Osteoblast (primary cell): ENCODE results near the gene ASIP. TPM values are rescaled to one million over a fixed set of nuclear protein-coding genes. Genes with fewer than 3 reads are reported as not detected.
"Not testable (repeated sequence)": the region's sequence is repeated elsewhere in the genome, so short reads cannot be mapped to it uniquely, and the experiment has no call there.

Source experiments
- DNase-seq: peaks from one replicate; pipeline ENCODE4 v3.0.0; 2011; ENCODE audit warnings: low spot score, mixed read lengths; ENCODE audit not compliant: insufficient read length; ENCODE audit errors: missing footprints
- H2AFZ ChIP-seq: 2 replicates; pipeline ENCODE4 v1.6.0; 2011; ENCODE audit warnings: mild to moderate bottlenecking, low read length
- H3K27ac ChIP-seq: 2 replicates; pipeline ENCODE4 v1.5.1; 2011; ENCODE audit warnings: mild to moderate bottlenecking, low read depth, low read length, moderate library complexity
- H3K27me3 ChIP-seq: 2 replicates; pipeline ENCODE4 v1.6.0; 2012; ENCODE audit warnings: mild to moderate bottlenecking, control low read depth, inconsistent platforms, low read length, moderate library complexity; ENCODE audit not compliant: insufficient read depth
- H3K36me3 ChIP-seq: 2 replicates; pipeline ENCODE4 v1.5.1; 2011; ENCODE audit warnings: mild to moderate bottlenecking, low read length, control low read depth, moderate library complexity; ENCODE audit not compliant: insufficient read depth
- H3K4me1 ChIP-seq: 2 replicates; pipeline ENCODE4 v1.5.1; 2011; ENCODE audit warnings: mild to moderate bottlenecking, low read length, control low read depth, moderate library complexity; ENCODE audit not compliant: insufficient read depth
- H3K4me2 ChIP-seq: 2 replicates; pipeline ENCODE4 v1.6.0; 2011; ENCODE audit warnings: mild to moderate bottlenecking, low read length; ENCODE audit not compliant: insufficient read depth
- H3K4me3 ChIP-seq: fragments of 200-600 bp; sonication (generic); 3 replicates; pipeline ENCODE4 v1.5.1; 2012; ENCODE audit warnings: mild to moderate bottlenecking, low read length, inconsistent platforms; ENCODE audit not compliant: insufficient read depth
- H3K79me2 ChIP-seq: 2 replicates; pipeline ENCODE4 v1.6.0; 2012; ENCODE audit warnings: mild to moderate bottlenecking, low read length, control low read depth, inconsistent platforms; ENCODE audit not compliant: insufficient read depth
- H3K9me3 ChIP-seq: 2 replicates; pipeline ENCODE4 v1.5.1; 2011; ENCODE audit warnings: low read depth, low read length, control low read depth
- H4K20me1 ChIP-seq: 2 replicates; pipeline ENCODE4 v1.6.0; 2012; ENCODE audit warnings: mild to moderate bottlenecking, low read length, control low read depth; ENCODE audit not compliant: insufficient read depth
- total RNA-seq: library from RNA; depleted of rRNA; stranded (reverse); fragments of >200 nt; gene quantifications from 2 replicates; pipeline ENCODE4 v1.2.3, GENCODE V29; 2012
- TF ChIP-seq, protein P1 (sequence below): IDR thresholded peaks from 2 replicates; pipeline ENCODE4 v1.5.1; 2011; ENCODE audit warnings: mild to moderate bottlenecking, low read depth, low read length, moderate library complexity; ENCODE audit errors: extremely low read depth

The ASIP gene
- total RNA-seq, 1 donor: not detected

GRCh38 chr20:34246126-34246626 is 5.0 kb downstream of the ASIP start:
- Histone ChIP-seq H3K4me2 (no peak overlapping the region), H3K79me2 (no peaks in the 10 kb centered on the region), H3K9me3 (no peaks in the 10 kb centered on the region), H3K27ac (no peak overlapping the region), H3K4me1 (peaks cover 17% of the 10 kb centered on the region), H4K20me1 (no peaks in the 10 kb centered on the region), H3K4me3 (no peak overlapping the region), H2AFZ (peak overlapping the region; percentile 29), H3K36me3 (no peaks in the 10 kb centered on the region), H3K27me3 (peaks cover under 1% of the 10 kb centered on the region)
- DNase-seq: no peak
- TF ChIP-seq, protein P1, sequence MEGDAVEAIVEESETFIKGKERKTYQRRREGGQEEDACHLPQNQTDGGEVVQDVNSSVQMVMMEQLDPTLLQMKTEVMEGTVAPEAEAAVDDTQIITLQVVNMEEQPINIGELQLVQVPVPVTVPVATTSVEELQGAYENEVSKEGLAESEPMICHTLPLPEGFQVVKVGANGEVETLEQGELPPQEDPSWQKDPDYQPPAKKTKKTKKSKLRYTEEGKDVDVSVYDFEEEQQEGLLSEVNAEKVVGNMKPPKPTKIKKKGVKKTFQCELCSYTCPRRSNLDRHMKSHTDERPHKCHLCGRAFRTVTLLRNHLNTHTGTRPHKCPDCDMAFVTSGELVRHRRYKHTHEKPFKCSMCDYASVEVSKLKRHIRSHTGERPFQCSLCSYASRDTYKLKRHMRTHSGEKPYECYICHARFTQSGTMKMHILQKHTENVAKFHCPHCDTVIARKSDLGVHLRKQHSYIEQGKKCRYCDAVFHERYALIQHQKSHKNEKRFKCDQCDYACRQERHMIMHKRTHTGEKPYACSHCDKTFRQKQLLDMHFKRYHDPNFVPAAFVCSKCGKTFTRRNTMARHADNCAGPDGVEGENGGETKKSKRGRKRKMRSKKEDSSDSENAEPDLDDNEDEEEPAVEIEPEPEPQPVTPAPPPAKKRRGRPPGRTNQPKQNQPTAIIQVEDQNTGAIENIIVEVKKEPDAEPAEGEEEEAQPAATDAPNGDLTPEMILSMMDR: no peak

DNA sequence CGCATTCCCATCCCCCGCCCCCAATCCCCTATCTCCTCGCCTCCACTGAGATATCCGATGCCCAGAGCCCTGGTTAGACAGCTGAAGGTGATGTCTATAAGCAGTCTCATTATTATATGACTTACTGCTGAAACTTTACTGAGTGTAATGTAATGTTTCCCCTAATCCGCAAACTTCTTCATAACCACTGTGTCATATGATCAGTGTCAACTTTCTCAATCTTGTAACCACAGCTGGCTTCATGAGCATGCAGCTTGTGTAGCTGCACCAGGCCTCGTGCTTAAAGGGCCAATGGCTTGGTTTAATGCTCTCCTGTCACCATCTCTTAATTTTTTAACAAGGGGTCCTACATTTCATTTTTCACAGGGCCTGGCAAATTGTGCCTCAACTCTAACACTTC is 8.1 kb downstream of the ASIP start:
- Histone ChIP-seq H3K79me2 (no peaks in the 10 kb centered on the region), H3K4me1 (peaks cover 17% of the 10 kb centered on the region), H3K9me3 (no peaks in the 10 kb centered on the region), H4K20me1 (no peaks in the 10 kb centered on the region), H2AFZ (no peak overlapping the region), H3K4me3 (no peak overlapping the region), H3K36me3 (no peaks in the 10 kb centered on the region), H3K4me2 (no peak overlapping the region), H3K27ac (no peak overlapping the region), H3K27me3 (no peaks in the 10 kb centered on the region)
- no peak for DNase-seq
- TF ChIP-seq, protein P1: no peak

DNA sequence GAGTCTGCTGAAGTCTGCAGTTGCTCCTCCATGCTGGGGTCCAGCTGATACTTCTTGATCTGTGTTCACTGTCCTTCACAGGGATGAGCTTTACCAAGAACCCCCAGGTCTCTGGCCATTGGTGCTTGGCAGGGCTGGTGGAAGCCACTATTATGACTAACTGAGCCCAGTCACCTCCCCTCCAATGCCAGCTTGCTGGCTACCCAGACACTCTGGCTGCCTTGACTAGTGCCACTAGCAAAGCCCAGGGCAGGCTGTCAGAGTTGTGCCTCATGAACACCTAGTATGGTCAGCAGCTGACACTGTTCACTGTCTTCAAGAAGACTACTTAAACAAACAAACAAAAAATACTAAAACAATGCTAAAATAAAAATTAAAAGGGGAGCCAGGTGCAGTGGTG is 8.8 kb downstream of the ASIP start:
- H3K4me1 ChIP-seq: peaks cover 17% of the 10 kb centered on the region
- no peak overlapping the region for H3K27ac ChIP-seq
- TF ChIP-seq, protein P1: no peak
- H3K79me2 ChIP-seq: no peaks in the 10 kb centered on the region
- no peak overlapping the region for H2AFZ ChIP-seq
- no peaks in the 10 kb centered on the region for H3K27me3 ChIP-seq
- H4K20me1 ChIP-seq: no peaks in the 10 kb centered on the region
- H3K4me3 ChIP-seq: no peak overlapping the region
- no peak overlapping the region for H3K4me2 ChIP-seq
- no peaks in the 10 kb centered on the region for H3K36me3 ChIP-seq
- H3K9me3 ChIP-seq: no peaks in the 10 kb centered on the region
- DNase-seq: no peak

DNA sequence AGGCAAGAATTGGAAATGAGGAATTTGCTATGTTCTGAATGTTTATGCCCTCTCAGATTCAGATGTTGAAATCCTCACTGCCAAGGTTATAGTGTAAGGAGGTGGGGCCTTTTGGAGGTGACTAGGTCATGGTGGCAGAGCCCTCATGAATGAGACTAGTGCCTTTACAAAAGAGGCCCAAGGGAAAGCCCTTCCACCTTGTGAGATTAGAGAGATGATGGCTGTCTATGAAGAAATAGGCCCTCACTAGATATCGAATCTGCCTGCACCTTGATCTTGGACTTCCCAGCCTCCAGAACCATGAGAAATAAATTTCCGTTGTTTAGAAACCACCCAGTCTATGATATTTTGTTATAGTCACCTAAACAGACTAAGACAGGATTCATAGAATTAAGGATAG is 10.4 kb downstream of the ASIP start:
- H3K27ac ChIP-seq: no peak overlapping the region
- no peaks in the 10 kb centered on the region for H3K9me3 ChIP-seq
- no peak overlapping the region for H2AFZ ChIP-seq
- H4K20me1 ChIP-seq: no peaks in the 10 kb centered on the region
- TF ChIP-seq, protein P1: no peak
- no peak overlapping the region for H3K4me3 ChIP-seq
- H3K36me3 ChIP-seq: no peaks in the 10 kb centered on the region
- DNase-seq: no peak
- H3K79me2 ChIP-seq: no peaks in the 10 kb centered on the region
- H3K4me2 ChIP-seq: no peak overlapping the region
- no peaks in the 10 kb centered on the region for H3K27me3 ChIP-seq
- H3K4me1 ChIP-seq: peaks cover 17% of the 10 kb centered on the region

DNA sequence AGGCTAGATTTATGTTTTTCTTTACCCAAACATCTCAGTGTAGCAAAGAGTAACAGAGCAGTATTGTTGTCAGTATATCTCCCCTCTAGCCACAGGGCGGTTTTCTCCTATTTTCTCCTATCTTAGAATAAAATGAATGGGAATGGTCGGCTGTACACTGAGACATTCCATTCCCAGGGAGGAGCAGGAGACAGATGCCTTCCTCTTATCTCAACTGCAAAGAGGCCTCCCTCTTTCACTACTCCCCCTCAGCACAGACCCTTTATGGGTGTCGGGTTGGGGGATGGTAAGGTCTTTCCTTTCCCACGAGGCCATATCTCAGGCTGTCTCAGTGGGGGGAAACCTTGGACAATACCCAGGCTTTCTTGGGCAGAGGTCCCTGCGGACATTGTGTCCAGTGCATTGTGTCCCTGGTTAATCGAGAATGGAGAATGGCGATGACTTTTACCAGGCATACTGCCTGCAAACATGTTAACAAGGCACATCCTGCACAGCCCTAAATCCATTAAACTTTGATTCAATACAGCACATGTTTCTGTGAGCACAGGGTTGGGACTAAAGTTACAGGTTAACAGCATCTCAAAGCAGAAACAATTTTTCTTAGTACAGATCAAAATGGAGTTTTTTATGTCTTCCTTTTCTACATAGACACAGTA is 11.3 kb downstream of the ASIP start:
- H3K4me1 ChIP-seq: peaks cover 17% of the 10 kb centered on the region

More for the DNA sequence above, 11.3 kb downstream of the ASIP start:
- not testable (repeated sequence) for H4K20me1 ChIP-seq, H3K36me3 ChIP-seq, H3K9me3 ChIP-seq, DNase-seq, H3K4me3 ChIP-seq, H3K79me2 ChIP-seq, H3K4me2 ChIP-seq, H3K27ac ChIP-seq, H2AFZ ChIP-seq, H3K27me3 ChIP-seq
